Prostate gland (tissue), 2 donors: Measurements from ENCODE around the gene HNF1A.

Experiments
- POLR2A ChIP-seq: fragments of 450-650 bp; IDR thresholded peaks from one replicate; pipeline ENCODE4 v1.6.1; 2016; ENCODE audit warnings: antibody characterized with exemption, mild to moderate bottlenecking
- POLR2AphosphoS5 ChIP-seq: sonication (generic); formaldehyde crosslinking; IDR thresholded peaks from one replicate; pipeline ENCODE4 v1.6.1; 2017; ENCODE audit warnings: antibody characterized with exemption
- TF ChIP-seq, protein P1 (sequence below), 4 experiments: fragments of 200-600 bp in 2 of 4; fragments of 450-650 bp in 2 of 4; sonication (generic) in 2 of 4; IDR thresholded peaks; 1 replicate in 3 of 4; 2 replicates in 1 of 4; pipeline ENCODE4 v1.5.1; 2016 to 2019; ENCODE audit warnings: antibody characterized with exemption in 4 of 4, mild to moderate bottlenecking in 2 of 4, moderate library complexity in 2 of 4

DNA sequence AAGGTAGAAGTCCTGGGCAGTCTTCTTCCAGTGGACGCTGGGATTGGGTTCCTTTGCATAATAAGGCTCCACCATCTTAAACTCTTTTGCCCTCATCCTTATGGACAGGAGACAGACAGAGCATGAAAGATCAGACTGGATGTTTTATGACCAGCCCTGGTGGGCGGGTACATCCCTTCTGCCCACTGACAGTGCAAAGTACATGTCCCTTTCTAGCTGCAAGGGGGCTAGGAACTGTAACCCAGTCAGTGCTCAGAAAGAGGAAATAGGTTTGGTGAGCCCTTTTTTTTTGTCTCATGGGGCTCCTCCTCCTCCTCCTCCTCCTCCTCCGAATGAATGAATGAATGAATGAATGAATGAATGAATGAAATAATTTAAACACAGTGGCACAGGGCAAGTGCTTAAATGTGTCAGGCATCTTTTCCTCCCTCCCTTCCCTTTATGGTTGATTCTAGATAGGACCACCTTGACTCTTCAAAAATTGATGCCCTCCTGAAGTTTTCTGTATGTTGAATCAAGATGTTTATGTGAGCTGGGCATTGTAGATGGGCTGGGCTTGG is 36.4 kb upstream of the HNF1A start:
- TF ChIP-seq, protein P1, sequence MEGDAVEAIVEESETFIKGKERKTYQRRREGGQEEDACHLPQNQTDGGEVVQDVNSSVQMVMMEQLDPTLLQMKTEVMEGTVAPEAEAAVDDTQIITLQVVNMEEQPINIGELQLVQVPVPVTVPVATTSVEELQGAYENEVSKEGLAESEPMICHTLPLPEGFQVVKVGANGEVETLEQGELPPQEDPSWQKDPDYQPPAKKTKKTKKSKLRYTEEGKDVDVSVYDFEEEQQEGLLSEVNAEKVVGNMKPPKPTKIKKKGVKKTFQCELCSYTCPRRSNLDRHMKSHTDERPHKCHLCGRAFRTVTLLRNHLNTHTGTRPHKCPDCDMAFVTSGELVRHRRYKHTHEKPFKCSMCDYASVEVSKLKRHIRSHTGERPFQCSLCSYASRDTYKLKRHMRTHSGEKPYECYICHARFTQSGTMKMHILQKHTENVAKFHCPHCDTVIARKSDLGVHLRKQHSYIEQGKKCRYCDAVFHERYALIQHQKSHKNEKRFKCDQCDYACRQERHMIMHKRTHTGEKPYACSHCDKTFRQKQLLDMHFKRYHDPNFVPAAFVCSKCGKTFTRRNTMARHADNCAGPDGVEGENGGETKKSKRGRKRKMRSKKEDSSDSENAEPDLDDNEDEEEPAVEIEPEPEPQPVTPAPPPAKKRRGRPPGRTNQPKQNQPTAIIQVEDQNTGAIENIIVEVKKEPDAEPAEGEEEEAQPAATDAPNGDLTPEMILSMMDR (IDR thresholded peaks at IDR 0.05): no peak
- TF ChIP-seq POLR2AphosphoS5 (no peak), POLR2A (no peak)
